Esophagus squamous epithelium (tissue), 5 donors: ENCODE data around the gene FRMD5. TPM values are rescaled to one million over a fixed set of nuclear protein-coding genes. Genes with fewer than 3 reads are reported as not detected.
"Not testable (repeated sequence)": the region's sequence is repeated elsewhere in the genome, so short reads cannot be mapped to it uniquely, and the experiment has no call there.

Experiments used
- DNase-seq: peaks from one replicate; lab custom pipeline; 2025; lab: John Stamatoyannopoulos, UW
- H3K27ac ChIP-seq, 4 donors: fragments of 200-600 bp; sonication (generic); one replicate each; pipeline ENCODE4 v1.5.1; 2016 to 2019; ENCODE audit warnings: mild to moderate bottlenecking in 1 of 4
- H3K27me3 ChIP-seq, 4 donors: fragments of 200-600 bp; sonication (generic); 1 replicate in 3 of 4; 2 replicates in 1 of 4; pipeline versions ENCODE4 v1.5.1 to v1.6.0; 2017 to 2021; ENCODE audit warnings: antibody characterized with exemption in 1 of 4
- H3K36me3 ChIP-seq, 3 donors: fragments of 200-600 bp; sonication (generic); one replicate each; pipeline ENCODE4 v1.5.1; 2016 to 2019
- H3K4me1 ChIP-seq, 3 donors: fragments of 200-600 bp; sonication (generic); one replicate each; pipeline ENCODE4 v1.5.1; 2017 to 2019
- H3K4me3 ChIP-seq, 4 donors: fragments of 200-600 bp; sonication (generic); 1 replicate in 3 of 4; 2 replicates in 1 of 4; pipeline ENCODE4 v1.5.1; 2016 to 2019; ENCODE audit warnings: mild to moderate bottlenecking in 2 of 4, moderate library complexity in 1 of 4
- H3K9me3 ChIP-seq, 3 donors: fragments of 200-600 bp; sonication (generic); one replicate each; pipeline ENCODE4 v1.5.1; 2016 to 2019
- POLR2A ChIP-seq, 4 donors: fragments of 450-650 bp; IDR thresholded peaks; one replicate each; pipeline ENCODE4 v1.6.1; 2017; ENCODE audit warnings: antibody characterized with exemption in 4 of 4, mild to moderate bottlenecking in 4 of 4, moderate library complexity in 3 of 4
- WGBS, 2 donors: methylation state at CpG; one replicate each; pipeline ENCODE4 v1.1.5; 2018; 5-methylcytosine and 5-hydroxymethylcytosine counted together
- intact Hi-C: fragments of 100-400 bp; cut with DNase I; formaldehyde crosslinking; loops from one replicate; pipeline ENCODE4 v1.15.0; 2022
- total RNA-seq, 4 donors: library from RNA; depleted of rRNA; stranded (reverse); fragments of >200 nt; gene quantifications; one replicate each; pipeline ENCODE4 v1.1.0, GENCODE V29; 2016
- TF ChIP-seq, protein P1 (sequence below), 6 experiments: fragments of 450-650 bp in 4 of 6; fragments of 200-600 bp in 2 of 6; sonication (generic) in 2 of 6; IDR thresholded peaks; one replicate each; pipeline ENCODE4 v1.5.1; 2016 to 2019; ENCODE audit warnings: antibody characterized with exemption in 6 of 6, mild to moderate bottlenecking in 4 of 6, moderate library complexity in 4 of 6
- donor health status: DM: yes; HTN: yes; CAD: no.

Gene FRMD5
- total RNA-seq, 4 donors from 2014 or later = 0.19 TPM; not detected in 3

DNA sequence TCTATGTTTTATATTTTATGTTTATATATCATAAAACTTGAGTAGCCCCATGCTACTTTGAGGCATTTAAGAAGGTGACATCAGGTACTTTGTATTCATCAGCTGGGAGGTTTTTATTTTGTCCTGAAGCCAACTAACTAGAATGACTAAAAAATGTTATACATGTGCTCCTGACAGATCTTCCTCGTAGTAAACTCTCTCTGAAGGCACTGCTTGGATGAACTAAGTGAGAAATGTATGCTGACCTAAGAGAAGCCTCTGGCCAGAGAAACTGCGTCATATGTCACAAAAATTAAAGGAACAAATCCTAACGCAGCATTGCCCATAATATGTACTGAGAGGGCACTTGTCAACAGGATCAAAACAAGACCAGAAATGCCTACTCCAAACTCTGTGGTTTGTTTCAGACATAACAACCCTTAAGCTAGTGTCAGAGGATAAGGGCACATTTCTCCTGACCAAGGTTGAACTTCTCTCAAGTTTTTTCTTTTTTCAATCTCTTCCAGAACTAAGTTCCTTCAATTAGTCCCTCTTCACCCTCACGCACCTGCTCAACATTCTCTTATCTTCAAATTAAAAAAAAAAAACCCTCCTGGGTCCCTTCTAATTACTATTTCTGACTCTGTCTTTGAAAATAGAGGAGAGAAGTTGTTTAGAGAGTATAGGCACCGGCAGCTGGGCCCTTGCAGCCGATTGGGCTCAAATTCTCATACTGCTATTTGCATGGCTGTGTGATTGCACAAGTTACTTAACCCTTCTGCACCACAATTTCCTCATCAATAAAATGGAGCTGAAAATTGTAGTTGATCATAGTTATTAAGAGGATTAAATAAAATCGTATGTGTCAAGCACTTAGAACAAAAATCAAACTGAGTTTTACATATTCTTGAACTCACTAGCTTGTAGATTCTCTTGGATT, 159.0 kb downstream of the FRMD5 start:
- H3K27ac ChIP-seq = no peak overlapping the region
- WGBS, 2 donors = 54 to 70% methylated on average over 7 of the region's 7 CpGs
- intact Hi-C loops = no loop called here
- H3K27me3 ChIP-seq = peaks cover 0 to 21% (median 0%) of the 10 kb centered on the region in 4 donors
- no peak for TF ChIP-seq POLR2A (IDR thresholded peaks at IDR 0.05)
- TF ChIP-seq, protein P1, sequence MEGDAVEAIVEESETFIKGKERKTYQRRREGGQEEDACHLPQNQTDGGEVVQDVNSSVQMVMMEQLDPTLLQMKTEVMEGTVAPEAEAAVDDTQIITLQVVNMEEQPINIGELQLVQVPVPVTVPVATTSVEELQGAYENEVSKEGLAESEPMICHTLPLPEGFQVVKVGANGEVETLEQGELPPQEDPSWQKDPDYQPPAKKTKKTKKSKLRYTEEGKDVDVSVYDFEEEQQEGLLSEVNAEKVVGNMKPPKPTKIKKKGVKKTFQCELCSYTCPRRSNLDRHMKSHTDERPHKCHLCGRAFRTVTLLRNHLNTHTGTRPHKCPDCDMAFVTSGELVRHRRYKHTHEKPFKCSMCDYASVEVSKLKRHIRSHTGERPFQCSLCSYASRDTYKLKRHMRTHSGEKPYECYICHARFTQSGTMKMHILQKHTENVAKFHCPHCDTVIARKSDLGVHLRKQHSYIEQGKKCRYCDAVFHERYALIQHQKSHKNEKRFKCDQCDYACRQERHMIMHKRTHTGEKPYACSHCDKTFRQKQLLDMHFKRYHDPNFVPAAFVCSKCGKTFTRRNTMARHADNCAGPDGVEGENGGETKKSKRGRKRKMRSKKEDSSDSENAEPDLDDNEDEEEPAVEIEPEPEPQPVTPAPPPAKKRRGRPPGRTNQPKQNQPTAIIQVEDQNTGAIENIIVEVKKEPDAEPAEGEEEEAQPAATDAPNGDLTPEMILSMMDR (IDR thresholded peaks at IDR 0.05) = no peak
- H3K4me3 ChIP-seq = no peak overlapping the region
- no peaks in the 10 kb centered on the region for H3K4me1 ChIP-seq
- DNase-seq = no peak
- H3K9me3 ChIP-seq = no peaks in the 10 kb centered on the region
- H3K36me3 ChIP-seq = no peaks in the 10 kb centered on the region

DNA sequence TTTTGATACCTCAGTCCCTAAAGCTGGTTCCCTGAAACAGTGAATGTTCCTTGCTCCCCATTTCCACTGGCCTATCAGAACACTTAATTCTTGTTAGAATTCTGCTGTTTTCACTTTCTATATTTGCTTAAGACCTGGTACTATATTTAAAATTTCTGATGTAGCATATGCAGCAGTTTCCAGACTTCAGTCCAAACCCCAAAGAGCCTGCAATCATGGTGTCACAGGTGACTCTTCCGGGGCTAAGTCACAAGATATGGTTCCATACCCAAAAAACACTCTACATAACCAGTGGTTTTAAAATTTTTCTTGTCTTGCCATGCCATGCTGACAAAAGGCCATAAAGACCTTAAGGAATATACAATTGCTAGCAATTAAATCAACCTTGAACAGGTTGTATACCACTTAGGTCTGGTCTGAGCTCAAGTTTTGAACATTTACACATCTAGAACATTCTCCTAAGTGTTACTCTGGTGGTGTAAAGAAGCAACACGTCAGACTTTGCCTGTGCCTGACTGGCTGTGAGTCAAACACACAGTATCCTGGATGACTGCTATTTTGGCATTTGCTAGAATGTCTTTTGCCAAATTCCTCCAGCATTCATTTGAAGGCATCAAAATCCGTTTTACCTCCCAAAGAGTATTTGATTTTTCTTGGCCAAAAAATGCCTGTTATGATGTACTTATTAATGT, 160.0 kb downstream of the FRMD5 start:
- TF ChIP-seq POLR2A (IDR thresholded peaks at IDR 0.05) = no peak
- Histone ChIP-seq H3K36me3 (no peaks in the 10 kb centered on the region), H3K27me3 (peaks cover 0 to 18% (median 0%) of the 10 kb centered on the region in 4 donors), H3K27ac (no peak overlapping the region), H3K4me3 (no peak overlapping the region), H3K4me1 (no peaks in the 10 kb centered on the region), H3K9me3 (no peaks in the 10 kb centered on the region)
- 40 to 42% methylated on average over 3 of the region's 3 CpGs for WGBS, 2 donors
- DNase-seq = no peak
- intact Hi-C loops = no loop called here

DNA sequence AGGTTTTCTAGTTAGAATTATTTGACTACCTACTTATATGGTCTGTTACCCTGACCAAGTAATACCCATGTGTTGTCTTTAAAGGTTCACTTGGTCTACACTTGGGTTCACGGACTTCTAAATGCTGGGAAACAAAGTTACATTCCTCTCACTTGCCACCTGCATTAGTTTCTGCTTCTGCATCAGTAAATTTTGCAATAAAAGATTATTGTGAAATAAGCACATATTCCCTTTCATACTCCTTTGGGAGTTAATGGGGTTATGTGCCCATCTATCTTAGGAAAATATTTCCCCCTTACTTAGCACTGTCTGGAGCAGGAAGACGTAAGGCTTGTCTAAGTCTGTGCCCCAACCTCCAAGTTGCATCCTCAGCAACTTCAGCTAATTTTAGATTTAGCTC, 160.7 kb downstream of the FRMD5 start:
- WGBS, 2 donors = 77 to 86% methylated on average over 2 of the region's 2 CpGs
- intact Hi-C loops = no loop called here
- Histone ChIP-seq H3K9me3 (no peaks in the 10 kb centered on the region), H3K27ac (no peak overlapping the region), H3K4me1 (no peaks in the 10 kb centered on the region), H3K4me3 (no peak overlapping the region), H3K36me3 (no peaks in the 10 kb centered on the region), H3K27me3 (peaks cover 0 to 10% (median 0%) of the 10 kb centered on the region in 4 donors)
- no peak for DNase-seq
- TF ChIP-seq, protein P1 (IDR thresholded peaks at IDR 0.05) = no peak
- TF ChIP-seq POLR2A (IDR thresholded peaks at IDR 0.05) = no peak

DNA sequence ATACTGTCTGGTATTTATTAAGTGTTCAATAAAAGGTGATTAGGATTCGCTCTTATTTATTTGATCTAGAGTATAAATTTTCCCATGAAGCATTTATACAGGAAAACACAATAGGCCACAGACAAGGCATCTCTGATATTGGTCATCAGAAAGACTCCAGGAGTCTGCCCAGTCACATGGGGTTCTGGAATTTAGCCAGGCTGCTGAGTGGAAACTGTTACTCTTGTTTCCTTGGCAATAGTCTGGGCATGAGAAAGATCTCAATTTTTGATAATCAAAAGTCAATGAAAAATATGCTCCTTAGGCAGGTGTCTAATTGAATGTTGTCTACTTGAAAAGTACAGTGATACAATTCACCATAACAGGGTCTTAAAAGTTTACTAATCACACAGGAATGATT, 161.2 kb downstream of the FRMD5 start:
- H3K36me3 ChIP-seq = no peaks in the 10 kb centered on the region
- peaks cover 0 to 6% (median 0%) of the 10 kb centered on the region in 4 donors for H3K27me3 ChIP-seq
- no peaks in the 10 kb centered on the region for H3K9me3 ChIP-seq
- intact Hi-C loops = no loop called here
- no peak for TF ChIP-seq POLR2A (IDR thresholded peaks at IDR 0.05)
- TF ChIP-seq, protein P1 (IDR thresholded peaks at IDR 0.05) = no peak
- no peaks in the 10 kb centered on the region for H3K4me1 ChIP-seq
- H3K4me3 ChIP-seq = no peak overlapping the region
- no peak for DNase-seq
- no peak overlapping the region for H3K27ac ChIP-seq
- 75 to 79% methylated on average over 1 of the region's 1 CpG for WGBS, 2 donors

DNA sequence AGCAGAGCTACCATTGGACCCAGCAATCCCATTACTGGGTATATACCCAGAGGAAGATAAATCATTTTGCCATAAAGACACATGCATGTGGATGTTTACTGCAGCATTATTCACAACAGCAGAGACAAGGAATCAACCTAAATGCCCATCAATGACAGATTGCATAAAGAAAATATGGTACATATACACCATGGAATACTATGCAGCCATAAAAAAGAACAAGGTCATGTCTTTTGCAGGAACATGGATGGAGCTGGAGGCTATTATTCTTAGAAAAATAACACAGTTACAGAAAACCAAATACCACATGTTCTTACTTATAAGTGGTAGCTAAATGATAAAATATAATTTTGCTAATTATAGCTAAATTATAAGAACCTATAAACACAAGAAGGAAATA, 162.3 kb downstream of the FRMD5 start:
- H3K4me3 ChIP-seq, intact Hi-C loops, H3K27me3 ChIP-seq, H3K4me1 ChIP-seq, DNase-seq, H3K36me3 ChIP-seq, H3K9me3 ChIP-seq, H3K27ac ChIP-seq: not testable (repeated sequence)
